Panc1 (cell line): ENCODE results near the gene VCX2. TPM values are rescaled to one million over a fixed set of nuclear protein-coding genes. Genes with fewer than 3 reads are reported as not detected.

Experiments
- ATAC-seq: fragments of 200-7000 bp; cut with Tn5 transposase; 2 replicates; pipeline ENCODE4 v1.9.1; 2020; ENCODE audit warnings: mild to moderate bottlenecking, moderate library complexity
- BruUV-seq: library from RNA; stranded (reverse); fragments of 400-500 nt; replicated peaks from 2 replicates; lab custom pipeline; 2021; lab: Mats Ljungman, UMichigan
- CTCF ChIA-PET: fragments of 300-600 bp; sonication (Branson Sonifier 250); formaldehyde crosslinking; loops from one replicate; lab custom pipeline; 2022; ENCODE audit warnings: antibody characterized with exemption; lab: Charles Lee
- POLR2A ChIA-PET: fragments of 300-600 bp; sonication (Branson Sonifier 250); formaldehyde crosslinking; loops from one replicate; lab custom pipeline; 2022; ENCODE audit warnings: antibody characterized with exemption; lab: Charles Lee
- DNase-seq: peaks from one replicate; pipeline ENCODE4 v3.0.0-alpha.2; 2010; ENCODE audit warnings: low read depth, low spot score
- H3K27ac ChIP-seq: 2 replicates; pipeline ENCODE4 v1.5.1; 2011; ENCODE audit warnings: mild to moderate bottlenecking, low read length, inconsistent platforms
- H3K27me3 ChIP-seq: fragments of 200-500 bp; sonication (Bioruptor generic); 2 replicates; pipeline ENCODE4 v1.6.0; 2014; ENCODE audit warnings: low read length, inconsistent platforms; ENCODE audit not compliant: control insufficient read depth, insufficient read depth
- H3K36me3 ChIP-seq: fragments of 200-500 bp; sonication (Bioruptor generic); 2 replicates; pipeline ENCODE4 v1.5.1; 2014; ENCODE audit warnings: inconsistent platforms, mild to moderate bottlenecking, low read length, moderate library complexity; ENCODE audit not compliant: control insufficient read depth, insufficient read depth
- H3K4me1 ChIP-seq: 2 replicates; pipeline ENCODE4 v1.5.1; 2011; ENCODE audit warnings: inconsistent platforms, mild to moderate bottlenecking, low read length, moderate library complexity; ENCODE audit not compliant: control insufficient read depth, insufficient read depth
- H3K4me3 ChIP-seq, 2 experiments: 2 replicates each; pipeline ENCODE4 v1.5.1; 2011 to 2012; ENCODE audit warnings: low read depth in 2 of 2, low read length in 2 of 2, mild to moderate bottlenecking in 2 of 2, inconsistent platforms in 1 of 2, moderate library complexity in 1 of 2
- H3K9me3 ChIP-seq: fragments of 200-500 bp; sonication (Bioruptor generic); 2 replicates; pipeline ENCODE4 v1.5.1; 2014; ENCODE audit warnings: low read depth, mild to moderate bottlenecking, inconsistent platforms, low read length, moderate library complexity; ENCODE audit not compliant: control insufficient read depth, insufficient read depth
- CTCF ChIP-seq: fragments of 450-650 bp; IDR thresholded peaks from 2 replicates; pipeline ENCODE4 v1.5.1; 2017; ENCODE audit warnings: mild to moderate bottlenecking
- POLR2AphosphoS5 ChIP-seq: IDR thresholded peaks from 2 replicates; pipeline ENCODE4 v1.6.1; 2012; ENCODE audit warnings: mild to moderate bottlenecking, low read depth, low read length, moderate library complexity
- REST ChIP-seq, 2 experiments: IDR thresholded peaks; 2 replicates each; pipeline ENCODE4 v1.6.1; 2011 to 2012; ENCODE audit warnings: low read depth in 2 of 2, control low read depth in 1 of 2, low read length in 1 of 2, mild to moderate bottlenecking in 1 of 2, moderate library complexity in 1 of 2; ENCODE audit not compliant: insufficient read depth in 1 of 2
- SIN3A ChIP-seq: IDR thresholded peaks from 2 replicates; pipeline ENCODE4 v1.6.1; 2012; ENCODE audit warnings: low read depth, mild to moderate bottlenecking, low read length, moderate library complexity, borderline replicate concordance; ENCODE audit not compliant: insufficient read depth
- TCF7L2 ChIP-seq: IDR thresholded peaks from 2 replicates; pipeline ENCODE4 v1.6.1; 2011; ENCODE audit warnings: mild to moderate bottlenecking, low read depth, low read length, inconsistent platforms
- in situ Hi-C: cut with HindIII; loops from 2 replicates; pipeline ENCODE4 v1.10.0; 2016; ENCODE audit warnings: low sequenced_read_pairs, low pct_unique_long_range_greater_than_20kb
- intact Hi-C: fragments of 100-400 bp; cut with micrococcal nuclease; formaldehyde crosslinking; loops from one replicate; pipeline ENCODE4 v1.10.0; 2022; ENCODE audit not compliant: unreplicated experiment
- total RNA-seq: library from RNA; stranded (reverse); gene quantifications from one replicate; pipeline ENCODE4 v1.2.1, GENCODE V29; 2021; ENCODE audit not compliant: unreplicated experiment

The VCX2 gene
- total RNA-seq, 1 experiment from 2014 or later, result not detected

DNA sequence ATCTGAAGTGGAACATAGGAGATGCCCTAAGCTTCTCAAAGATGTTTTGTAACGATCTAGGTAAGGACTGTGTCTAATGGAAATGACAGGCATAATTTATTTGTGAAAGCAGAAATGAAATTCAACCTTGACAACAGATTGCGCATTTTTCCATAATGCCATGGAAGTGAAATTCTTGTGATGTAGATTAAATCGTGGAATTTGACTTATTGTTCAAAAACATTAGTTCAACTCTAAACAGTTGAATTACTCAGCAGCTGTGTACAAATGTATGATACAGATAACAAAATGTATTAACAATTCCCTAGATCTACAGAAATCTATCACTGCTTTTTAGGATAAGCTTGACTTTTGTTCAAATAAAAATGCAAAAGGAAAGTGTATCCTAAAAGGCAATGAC is 44.4 kb downstream of the VCX2 start:
- TF ChIP-seq POLR2AphosphoS5 (no peak), CTCF (no peak), REST (IDR thresholded peaks at IDR 0.05; ENCODE audit: insufficient read depth in 1 of 2, low read depth in 2 of 2, low read length in 1 of 2) (no peak), SIN3A (no peak), TCF7L2 (no peak)
- Histone ChIP-seq H3K9me3 (no peaks in the 10 kb centered on the region), H3K27me3 (no peaks in the 10 kb centered on the region), H3K4me3 (no peak overlapping the region), H3K27ac (no peak overlapping the region), H3K36me3 (no peaks in the 10 kb centered on the region), H3K4me1 (no peaks in the 10 kb centered on the region)
- ChIA-PET CTCF (no interaction called here), POLR2A (no interaction called here)
- in situ Hi-C loops, result no loop called here
- intact Hi-C loops, result no loop called here
- BruUV-seq, result no TSS peak
- no peak for DNase-seq
- ATAC-seq, result no peak

DNA sequence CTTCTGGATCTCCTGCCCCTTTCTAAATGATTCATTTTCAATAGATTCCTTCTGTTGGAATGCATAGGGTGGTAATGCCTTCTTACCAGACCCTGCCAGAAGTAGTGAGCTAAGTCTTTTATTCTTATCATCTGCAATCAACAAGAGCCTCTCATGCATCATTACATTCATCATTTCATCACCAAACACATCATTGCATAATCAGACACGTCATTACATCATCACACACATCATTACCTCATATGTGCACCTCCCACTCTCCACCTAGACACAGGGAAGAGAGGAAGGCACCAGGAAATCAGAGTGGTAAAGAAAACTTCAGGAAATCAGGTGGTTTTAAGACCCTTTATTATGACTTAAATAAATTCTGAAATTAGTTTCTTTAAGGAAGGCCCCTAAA is 45.0 kb downstream of the VCX2 start:
- in situ Hi-C loops, result no loop called here
- ATAC-seq, result no peak
- CTCF ChIA-PET, result no interaction called here

More for the DNA sequence above, 45.0 kb downstream of the VCX2 start:
- no TSS peak for BruUV-seq
- TF ChIP-seq REST (IDR thresholded peaks at IDR 0.05; ENCODE audit: insufficient read depth in 1 of 2, low read depth in 2 of 2, low read length in 1 of 2) (no peak), TCF7L2 (no peak), SIN3A (no peak), CTCF (no peak), POLR2AphosphoS5 (no peak)
- intact Hi-C loops, result no loop called here
- no peaks in the 10 kb centered on the region for H3K9me3 ChIP-seq
- H3K36me3 ChIP-seq, result no peaks in the 10 kb centered on the region
- H3K4me3 ChIP-seq, result no peak overlapping the region
- DNase-seq, result no peak
- no peaks in the 10 kb centered on the region for H3K4me1 ChIP-seq
- H3K27me3 ChIP-seq, result no peaks in the 10 kb centered on the region
- no peak overlapping the region for H3K27ac ChIP-seq
- POLR2A ChIA-PET, result no interaction called here
